ENCODE measurements around the gene ADAM10.
"Not testable (repeated sequence)": the region's sequence is repeated elsewhere in the genome, so short reads cannot be mapped to it uniquely, and the experiment has no call there.

The ADAM10 gene

DNA sequence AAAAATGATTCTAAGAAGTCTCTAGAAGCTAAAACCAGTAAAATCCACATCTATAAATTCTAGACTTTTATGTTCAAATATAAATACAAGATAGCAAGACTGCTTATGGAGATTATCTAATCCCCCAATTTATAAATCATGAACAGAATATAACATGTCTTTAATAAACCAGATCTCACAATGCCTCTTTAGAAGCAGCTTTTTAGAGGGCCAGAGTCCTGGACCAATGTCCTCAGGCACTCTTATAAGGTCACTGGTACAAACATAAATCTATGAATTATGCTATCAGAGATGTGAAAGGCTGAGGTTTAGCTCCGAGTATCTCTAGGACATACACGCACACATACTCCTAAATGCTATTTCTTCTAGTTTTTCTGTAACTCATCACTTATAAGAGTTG is 78.3 kb downstream of the ADAM10 start:
- DNase-seq (ENCODE audit: low read depth): no peak

DNA sequence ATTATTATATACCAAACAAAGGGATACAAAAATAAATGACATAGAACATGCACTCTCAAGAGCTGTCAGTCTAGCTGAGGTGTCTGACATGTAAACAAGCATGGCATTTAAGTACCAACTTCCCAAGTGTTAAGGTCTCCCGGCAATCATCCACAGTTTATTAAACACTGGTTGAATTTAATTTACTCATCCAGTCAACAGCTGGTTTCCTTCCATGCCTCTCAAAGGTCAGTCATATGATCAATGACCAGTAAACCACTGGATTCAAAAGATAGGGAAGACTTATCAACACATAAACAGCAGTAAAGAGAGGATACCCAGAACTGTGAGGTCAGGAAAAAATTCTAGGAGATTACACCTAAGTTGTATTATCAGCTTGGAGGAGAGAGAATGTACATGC is 80.4 kb downstream of the ADAM10 start:
- DNase-seq (ENCODE audit: low read depth): no peak

- DNase-seq (ENCODE audit: low read depth): no peak
Observed at GRCh38 chr15:58666957-58667356, 82.5 kb downstream of the ADAM10 start.

DNA sequence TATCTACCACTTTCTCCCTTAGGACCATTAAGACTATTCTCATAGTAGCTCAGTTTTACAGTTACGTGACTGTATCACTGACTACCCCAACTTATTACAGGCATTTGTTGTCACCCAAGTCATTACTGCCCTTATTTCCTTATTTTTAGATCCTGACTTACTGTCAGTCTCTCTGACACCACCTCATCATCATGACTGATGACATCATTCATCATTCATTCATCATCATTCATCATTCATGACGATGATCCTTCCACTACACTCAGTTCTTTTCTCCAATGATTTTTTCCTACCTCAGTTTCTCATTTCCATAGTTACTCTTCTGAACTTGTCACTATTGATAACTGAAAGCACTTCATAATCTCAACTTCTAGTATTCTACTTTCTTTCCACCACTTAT is 83.8 kb downstream of the ADAM10 start:
- DNase-seq (ENCODE audit: low read depth): no peak

GRCh38 chr15:58650102-58650501 is 99.4 kb downstream of the ADAM10 start:
- no peak for DNase-seq (ENCODE audit: low read depth)

DNA sequence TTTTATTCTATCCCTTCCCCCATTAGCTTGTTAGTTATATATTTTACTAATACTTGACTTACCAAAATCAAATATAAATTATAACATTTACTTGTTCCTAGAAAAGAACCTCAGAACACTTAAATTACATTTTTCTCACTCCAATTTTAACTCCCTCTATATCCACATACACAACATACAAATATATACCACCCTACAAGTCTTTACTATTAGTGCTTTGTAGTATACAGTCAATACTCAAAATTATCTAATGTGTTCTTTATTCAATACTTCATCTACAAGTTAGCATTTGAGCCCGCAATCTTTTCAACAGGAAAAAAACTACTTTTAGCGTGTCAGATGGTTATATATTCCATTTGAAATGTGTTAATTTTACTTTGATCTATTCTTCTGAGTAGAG is 100.3 kb downstream of the ADAM10 start:
- no peak for DNase-seq (ENCODE audit: low read depth)

DNA sequence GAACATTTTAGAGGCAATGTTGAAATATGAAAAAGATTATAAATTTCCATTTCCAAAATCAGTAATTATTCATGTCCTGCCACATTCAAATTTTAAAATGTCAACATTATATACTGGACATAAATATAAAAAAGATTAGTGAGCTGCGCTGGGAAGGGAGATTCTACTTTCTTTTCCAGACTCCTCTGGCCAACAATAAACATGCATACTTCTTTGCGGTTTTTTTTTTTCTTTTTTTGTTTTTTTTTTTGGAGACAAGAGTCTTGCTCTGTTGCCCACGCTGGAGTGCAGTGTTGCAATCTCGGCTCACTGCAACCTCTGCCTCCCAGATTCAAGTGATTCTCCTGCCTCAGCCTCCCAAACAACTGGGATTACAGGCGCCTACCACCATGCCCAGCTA is 105.5 kb downstream of the ADAM10 start:
- DNase-seq (ENCODE audit: low read depth): no peak

GRCh38 chr15:58641660-58642059 is 107.8 kb downstream of the ADAM10 start:
- DNase-seq (ENCODE audit: low read depth): no peak

- no peak for DNase-seq (ENCODE audit: low read depth)
Observed at GRCh38 chr15:58639992-58640391, 109.5 kb downstream of the ADAM10 start.

GRCh38 chr15:58639002-58639756 is 110.3 kb downstream of the ADAM10 start:
- no peak for DNase-seq (ENCODE audit: low read depth)

DNA sequence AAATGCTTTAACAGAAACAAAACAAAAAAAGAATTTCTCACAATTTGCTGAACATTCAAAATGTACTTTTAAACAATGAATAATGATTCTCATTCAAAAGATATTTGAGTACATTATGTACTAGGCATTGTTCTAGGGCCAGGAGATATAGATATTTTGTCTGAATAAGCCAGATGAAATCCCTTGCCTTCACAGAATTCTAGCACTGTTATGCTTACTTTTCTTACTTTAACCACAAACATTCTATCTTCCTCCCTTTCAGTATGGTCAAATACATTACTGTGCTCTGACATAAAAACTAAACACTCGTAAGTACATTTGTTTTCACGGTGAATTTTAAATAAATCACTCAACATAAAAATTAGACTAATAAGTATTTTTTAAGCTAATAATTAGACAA is 116.7 kb downstream of the ADAM10 start:
- no peak for DNase-seq (ENCODE audit: low read depth)

DNA sequence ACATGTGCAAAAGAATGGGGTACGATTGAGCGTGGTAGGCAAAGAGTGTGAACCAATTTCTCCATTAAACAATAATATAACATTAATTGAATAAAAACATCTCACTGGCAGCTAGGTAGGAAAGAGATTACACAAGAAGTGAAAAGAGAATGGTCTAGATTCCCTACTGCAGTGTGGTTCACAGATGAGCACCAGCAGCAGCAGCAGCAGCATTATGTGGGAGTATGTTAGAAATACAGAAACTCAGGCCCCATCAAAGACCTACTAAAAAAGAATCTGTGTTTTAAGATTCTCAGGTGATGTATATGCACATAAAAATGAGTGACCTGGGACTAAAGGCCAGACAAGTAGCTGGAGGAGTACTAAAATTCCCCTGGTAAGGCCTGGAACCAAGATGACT is 118.2 kb downstream of the ADAM10 start:
- DNase-seq (ENCODE audit: low read depth): no peak

DNA sequence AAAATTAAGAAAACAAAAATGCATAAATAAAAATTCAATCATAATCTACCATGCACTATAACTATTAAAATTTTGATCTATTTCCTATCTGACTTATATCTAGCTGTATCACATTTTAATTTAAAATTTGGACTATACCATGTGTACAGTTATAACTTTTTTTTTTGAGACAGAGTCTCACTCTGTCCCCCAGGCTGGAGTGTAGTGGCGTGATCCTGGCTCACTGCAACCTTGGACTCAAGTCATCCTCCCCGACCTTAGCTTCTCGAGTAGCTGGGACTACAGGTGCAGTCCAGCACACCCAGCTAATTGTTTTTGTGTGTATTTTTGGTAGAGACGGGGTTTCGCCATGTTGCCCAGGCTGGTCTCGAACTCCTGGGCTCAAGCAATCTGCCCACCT is 119.9 kb downstream of the ADAM10 start:
- DNase-seq (ENCODE audit: low read depth): no peak

DNA sequence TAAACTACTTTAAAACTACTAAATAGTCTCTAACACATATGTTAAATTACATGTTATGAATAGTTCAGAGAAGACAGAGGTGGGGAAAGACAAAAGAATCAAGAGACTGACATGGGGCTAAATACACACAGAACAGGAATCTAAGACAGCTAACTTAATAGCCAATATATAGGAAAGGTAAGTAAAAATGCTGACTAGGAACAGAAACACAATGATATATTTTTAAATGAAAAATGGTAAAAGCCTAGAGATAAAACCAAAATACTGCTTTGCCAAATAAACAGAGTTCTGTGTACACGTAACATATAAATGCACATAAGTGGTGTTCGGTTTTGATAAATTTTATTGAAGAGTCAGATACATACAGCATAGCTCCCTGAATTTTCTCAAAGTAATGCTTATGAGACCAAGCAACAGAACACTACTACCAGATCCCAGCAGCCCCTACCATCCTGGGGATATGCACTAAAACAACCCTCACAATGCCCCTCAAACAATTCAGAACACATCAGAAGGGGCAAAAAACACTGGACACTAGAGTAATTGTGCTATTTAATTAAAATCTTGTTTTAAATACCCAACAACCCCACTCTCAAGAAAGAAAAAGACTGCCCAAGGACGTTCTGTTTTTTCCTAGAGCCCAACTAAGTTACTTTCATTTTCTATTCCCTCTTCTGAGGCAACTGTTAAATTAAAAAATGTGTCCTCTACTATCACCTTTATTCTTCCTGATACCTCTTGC is 121.1 kb downstream of the ADAM10 start:
- no peak for DNase-seq (ENCODE audit: low read depth)

- no peak for DNase-seq (ENCODE audit: low read depth)
Observed at GRCh38 chr15:58627701-58628100, 121.8 kb downstream of the ADAM10 start.

DNA sequence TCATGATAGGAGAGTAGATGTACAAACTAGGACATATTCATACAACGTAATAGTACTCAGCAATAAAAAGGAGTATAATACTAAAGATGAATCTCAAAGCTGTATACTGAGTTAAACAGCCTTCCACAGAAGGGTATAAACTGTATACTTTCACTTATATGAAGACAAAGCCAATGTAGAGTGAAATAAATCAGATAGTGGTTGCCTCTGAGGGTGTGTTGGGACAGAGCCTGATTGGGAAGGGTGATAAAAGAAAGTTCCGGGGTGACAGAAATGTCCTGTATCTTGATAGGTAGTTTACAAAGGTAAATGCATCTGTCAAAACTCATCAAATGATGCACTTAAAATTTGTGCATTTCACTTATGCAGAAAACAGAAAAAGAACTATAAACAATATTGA is 122.5 kb downstream of the ADAM10 start:
- no peak for DNase-seq (ENCODE audit: low read depth)

DNA sequence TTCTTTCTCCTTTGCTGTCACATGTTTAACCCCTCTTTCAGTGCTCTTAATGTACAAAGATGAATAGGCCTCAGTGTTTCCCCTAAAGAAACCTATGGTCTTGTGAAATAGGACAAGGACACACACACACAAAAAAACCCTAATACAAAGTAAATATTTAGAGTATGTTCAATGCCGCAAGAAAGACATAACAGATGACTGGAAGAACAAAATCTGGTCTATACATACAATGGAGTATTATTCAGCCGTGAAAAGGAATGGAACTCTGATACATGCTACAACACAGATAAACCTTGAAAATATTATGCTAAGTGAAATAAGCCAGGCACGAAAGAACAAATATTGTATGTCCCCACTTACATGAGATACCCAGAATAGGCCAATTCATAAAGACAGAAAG is 123.1 kb downstream of the ADAM10 start:
- DNase-seq (ENCODE audit: low read depth): no peak

- DNase-seq (ENCODE audit: low read depth): no peak
Observed at GRCh38 chr15:58622877-58623276, 126.6 kb downstream of the ADAM10 start.

DNA sequence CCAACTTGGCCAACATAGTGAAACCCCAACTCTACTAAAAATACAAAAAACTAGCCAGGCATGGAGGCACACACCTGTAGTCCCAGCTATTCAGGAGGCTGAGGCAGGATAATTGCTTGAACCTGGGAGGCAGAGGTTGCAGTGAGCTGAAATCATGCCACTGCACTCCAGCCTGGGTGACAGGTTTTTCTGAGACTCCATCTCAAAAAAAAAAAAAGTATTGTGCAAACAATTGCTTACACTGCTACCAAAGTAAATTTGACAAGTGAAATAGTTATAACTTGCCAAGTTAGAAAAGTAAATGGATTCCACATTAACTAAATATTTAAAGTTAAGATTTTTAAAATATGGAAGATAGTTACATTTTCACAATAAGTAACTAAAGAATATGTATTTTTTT is 129.2 kb downstream of the ADAM10 start:
- DNase-seq (ENCODE audit: low read depth): not testable (repeated sequence)

- no peak for DNase-seq (ENCODE audit: low read depth)
Observed at GRCh38 chr15:58616171-58616570, 133.3 kb downstream of the ADAM10 start.

DNA sequence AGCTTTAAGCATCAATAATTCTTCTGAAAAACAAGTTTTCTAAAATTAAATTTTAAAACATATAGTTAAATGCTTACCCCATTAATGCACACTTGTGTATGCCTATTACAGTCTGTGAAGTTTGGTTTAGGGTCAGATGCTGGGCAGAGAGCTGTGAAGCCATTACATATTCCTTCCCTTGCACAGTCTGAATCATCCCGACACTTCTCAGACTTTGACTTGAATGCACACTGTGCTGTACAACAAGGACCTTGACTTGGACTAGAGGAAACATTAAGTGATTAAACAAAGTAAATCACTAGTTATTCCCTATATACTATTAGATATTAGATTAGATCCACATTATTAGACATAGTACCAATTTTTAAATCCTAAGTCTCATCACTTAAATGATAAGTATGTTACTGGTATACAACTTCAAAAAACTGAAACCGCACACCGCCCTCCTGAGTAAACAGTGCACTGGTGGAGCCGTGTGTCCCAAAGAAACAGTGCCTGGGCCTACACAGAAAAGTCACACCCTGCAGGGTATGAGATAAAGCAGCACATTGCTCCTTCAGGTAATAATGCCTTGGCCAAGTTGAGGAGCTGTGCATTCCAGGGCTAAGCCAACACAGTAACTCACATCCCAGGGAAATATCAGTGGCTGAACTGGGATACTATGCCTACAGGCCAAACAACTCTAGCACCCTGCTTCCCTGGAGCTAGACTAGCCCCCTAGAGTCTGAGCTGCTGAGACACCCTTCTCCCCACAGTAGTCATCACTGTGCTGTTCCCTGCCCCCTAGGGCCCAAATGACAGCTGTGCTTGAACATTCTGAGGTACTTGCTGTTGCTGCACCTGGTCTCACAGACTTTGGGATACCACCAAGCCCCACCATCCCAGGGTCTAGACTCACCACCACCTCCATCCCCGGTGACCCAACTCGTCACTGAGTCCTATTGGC is 137.5 kb downstream of the ADAM10 start:
- no peak for DNase-seq (ENCODE audit: low read depth)

GRCh38 chr15:58608711-58609110 is 140.8 kb downstream of the ADAM10 start:
- no peak for DNase-seq (ENCODE audit: low read depth)
